Esophagus muscularis mucosa (tissue), 4 donors: ENCODE measurements around the gene MAPKAP1. TPM values are rescaled to one million over a fixed set of nuclear protein-coding genes. Genes with fewer than 3 reads are reported as not detected.
A peak's percentile ranks its signal among the peaks of the same experiment; 100 is the strongest.

ENCODE experiments used
- DNase-seq: peaks from one replicate; pipeline ENCODE4 v3.0.0-alpha.2; 2017; ENCODE audit errors: extremely low spot score
- H3K27ac ChIP-seq, 4 donors: fragments of 200-600 bp; sonication (generic); replicated peaks in 1 of 4; 1 replicate in 3 of 4; 2 replicates in 1 of 4; pipeline ENCODE4 v1.5.1; 2016 to 2019; ENCODE audit warnings: mild to moderate bottlenecking in 1 of 4
- H3K27me3 ChIP-seq, 4 donors: fragments of 200-600 bp; sonication (generic); one replicate each; pipeline versions ENCODE4 v1.5.1 to v1.6.0; 2016 to 2019
- H3K36me3 ChIP-seq, 4 donors: fragments of 200-600 bp; sonication (generic); one replicate each; pipeline ENCODE4 v1.5.1; 2016 to 2019
- H3K4me1 ChIP-seq, 4 donors: fragments of 200-600 bp; sonication (generic); one replicate each; pipeline ENCODE4 v1.5.1; 2016 to 2019
- H3K4me3 ChIP-seq, 4 donors: fragments of 200-600 bp; sonication (generic); 1 replicate in 2 of 4; 2 replicates in 2 of 4; pipeline ENCODE4 v1.5.1; 2016 to 2019; ENCODE audit warnings: mild to moderate bottlenecking in 4 of 4, moderate library complexity in 1 of 4
- H3K9me3 ChIP-seq, 4 donors: fragments of 200-600 bp; sonication (generic); 1 replicate in 3 of 4; 2 replicates in 1 of 4; pipeline ENCODE4 v1.5.1; 2016 to 2019
- CTCF ChIP-seq, 3 experiments: fragments of 200-600 bp in 2 of 3; fragments of 450-650 bp in 1 of 3; sonication (generic) in 2 of 3; IDR thresholded peaks; one replicate each; pipeline ENCODE4 v1.5.1; 2017 to 2019; ENCODE audit warnings: antibody characterized with exemption in 3 of 3, mild to moderate bottlenecking in 2 of 3, moderate library complexity in 1 of 3
- EP300 ChIP-seq: sonication (generic); formaldehyde crosslinking; IDR thresholded peaks from one replicate; pipeline ENCODE4 v1.6.1; 2017; ENCODE audit warnings: antibody characterized with exemption
- POLR2A ChIP-seq: fragments of 450-650 bp; IDR thresholded peaks from one replicate; pipeline ENCODE4 v1.6.1; 2017; ENCODE audit warnings: antibody characterized with exemption, moderate library complexity, mild to moderate bottlenecking, low read depth
- POLR2AphosphoS5 ChIP-seq, 2 donors: sonication (generic); formaldehyde crosslinking; IDR thresholded peaks; one replicate each; pipeline ENCODE4 v1.6.1; 2017; ENCODE audit warnings: antibody characterized with exemption in 2 of 2
- WGBS: methylation state at CpG from one replicate; pipeline ENCODE4 v1.1.5; 2018; 5-methylcytosine and 5-hydroxymethylcytosine counted together
- intact Hi-C: fragments of 100-400 bp; cut with DNase I; formaldehyde crosslinking; loops from one replicate; pipeline ENCODE4 v1.15.1; 2023
- total RNA-seq, 4 donors: library from RNA; depleted of rRNA; stranded (reverse); fragments of >200 nt; gene quantifications; one replicate each; pipeline versions ENCODE4 v1.1.0 to v1.2.1, GENCODE V29; 2016

MAPKAP1 gene
- total RNA-seq, 4 donors from 2014 or later, result 84.3 to 103 (median 93.4) TPM

GRCh38 chr9:125544484-125544883 is 162.5 kb downstream of the MAPKAP1 start:
- no peak overlapping the region for H3K4me3 ChIP-seq
- H3K4me1 ChIP-seq, result peaks cover 43 to 77% (median 65%) of the 10 kb centered on the region in 4 donors
- peak; percentile 87 for DNase-seq
- TF ChIP-seq POLR2AphosphoS5 (IDR thresholded peaks at IDR 0.05) (no peak), CTCF (IDR thresholded peaks at IDR 0.05) (no peak), POLR2A (no peak), EP300 (no peak)
- no peaks in the 10 kb centered on the region for H3K9me3 ChIP-seq
- H3K27ac ChIP-seq, result peak overlapping the region; percentile 73 to 84 (median 76)
- peaks cover 0 to 3% (median 0%) of the 10 kb centered on the region in 4 donors for H3K36me3 ChIP-seq
- H3K27me3 ChIP-seq, result no peaks in the 10 kb centered on the region
- intact Hi-C loops, result no loop called here
- WGBS, result 71% methylated on average over 4 of the region's 4 CpGs

DNA sequence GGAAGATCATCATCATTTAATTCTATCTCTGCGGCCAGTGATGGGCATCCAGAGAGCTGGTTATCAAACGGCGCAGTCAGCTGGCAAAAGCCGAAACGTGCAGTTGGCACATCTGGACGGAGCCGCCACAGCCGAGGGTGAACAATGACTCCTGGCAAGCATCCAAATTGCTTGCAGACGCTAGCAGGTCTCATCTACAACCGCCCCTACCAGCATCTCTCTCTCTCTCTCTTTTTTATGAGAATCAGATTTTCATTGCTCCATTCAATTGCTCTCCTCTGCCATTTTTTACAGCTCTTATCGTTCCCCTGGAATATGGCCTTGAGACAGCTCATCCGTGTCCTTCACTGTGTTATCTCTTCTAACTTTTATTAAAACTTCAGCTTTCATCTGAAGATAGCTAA is 165.2 kb downstream of the MAPKAP1 start:
- no peaks in the 10 kb centered on the region for H3K9me3 ChIP-seq
- no peaks in the 10 kb centered on the region for H3K27me3 ChIP-seq
- H3K4me3 ChIP-seq, result no peak overlapping the region
- peaks cover 41 to 70% (median 58%) of the 10 kb centered on the region in 4 donors for H3K4me1 ChIP-seq
- intact Hi-C loops, result no loop called here
- WGBS, result 74% methylated on average over 12 of the region's 12 CpGs
- TF ChIP-seq CTCF (IDR thresholded peaks at IDR 0.05) (no peak), POLR2A (no peak), EP300 (no peak), POLR2AphosphoS5 (IDR thresholded peaks at IDR 0.05) (no peak)
- peaks cover 0 to 3% (median 0%) of the 10 kb centered on the region in 4 donors for H3K36me3 ChIP-seq
- no peak overlapping the region for H3K27ac ChIP-seq
- no peak for DNase-seq

DNA sequence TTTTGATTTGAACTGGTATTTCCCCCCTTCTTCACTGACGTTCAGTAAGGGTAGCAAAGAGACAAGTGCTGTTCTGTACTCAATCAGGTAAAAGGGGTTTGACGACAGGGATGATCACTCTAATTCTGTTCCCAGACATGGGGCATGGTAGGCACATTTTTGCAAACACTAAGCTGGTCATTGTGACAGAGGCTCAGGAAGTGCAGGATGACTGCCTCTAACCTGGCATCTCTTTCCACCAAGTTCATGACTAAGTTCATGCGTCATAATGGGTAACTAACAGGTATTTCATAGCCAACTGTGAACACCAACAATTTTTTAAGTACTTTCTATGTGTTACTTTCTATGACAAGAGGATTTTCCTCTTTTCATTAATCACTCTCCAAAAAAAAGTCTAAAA is 166.5 kb downstream of the MAPKAP1 start:
- intact Hi-C loops, result no loop called here
- no peaks in the 10 kb centered on the region for H3K27me3 ChIP-seq
- H3K4me1 ChIP-seq, result peaks cover 34 to 60% (median 50%) of the 10 kb centered on the region in 4 donors
- H3K4me3 ChIP-seq, result no peak overlapping the region
- 86% methylated on average over 3 of the region's 3 CpGs for WGBS
- no peak overlapping the region for H3K27ac ChIP-seq
- peaks cover 0 to 3% (median 0%) of the 10 kb centered on the region in 4 donors for H3K36me3 ChIP-seq
- TF ChIP-seq CTCF (IDR thresholded peaks at IDR 0.05) (no peak), EP300 (no peak), POLR2AphosphoS5 (IDR thresholded peaks at IDR 0.05) (no peak), POLR2A (no peak)
- DNase-seq, result no peak
- H3K9me3 ChIP-seq, result no peaks in the 10 kb centered on the region

DNA sequence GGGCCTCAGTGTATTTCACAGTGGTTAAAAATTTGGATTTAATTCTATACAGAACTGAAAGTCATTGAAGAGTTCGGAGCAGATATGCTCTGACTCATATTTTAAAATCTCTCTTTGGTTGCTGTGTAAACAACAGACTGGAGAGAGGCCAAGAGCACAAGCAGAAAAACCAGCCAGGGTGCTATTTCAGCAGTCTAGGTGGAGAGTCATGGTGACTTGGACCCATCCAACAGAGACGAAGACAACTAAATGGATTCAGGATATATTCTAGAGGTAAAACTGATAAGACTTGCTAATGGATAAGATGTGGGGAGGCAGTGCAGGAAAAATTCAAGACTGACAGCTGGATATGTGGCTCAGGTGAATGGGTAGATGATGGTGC is 168.9 kb downstream of the MAPKAP1 start:
- peak; percentile 34 for DNase-seq
- Histone ChIP-seq H3K27me3 (no peaks in the 10 kb centered on the region), H3K4me1 (peaks cover 26 to 39% (median 30%) of the 10 kb centered on the region in 4 donors), H3K4me3 (no peak overlapping the region), H3K9me3 (no peaks in the 10 kb centered on the region), H3K36me3 (peaks cover 0 to 3% (median 0%) of the 10 kb centered on the region in 4 donors), H3K27ac (no peak overlapping the region)
- TF ChIP-seq POLR2A (no peak), EP300 (no peak), CTCF (IDR thresholded peaks at IDR 0.05) (no peak), POLR2AphosphoS5 (IDR thresholded peaks at IDR 0.05) (no peak)
- 28% methylated on average over 2 of the region's 2 CpGs for WGBS
- intact Hi-C loops, result no loop called here

DNA sequence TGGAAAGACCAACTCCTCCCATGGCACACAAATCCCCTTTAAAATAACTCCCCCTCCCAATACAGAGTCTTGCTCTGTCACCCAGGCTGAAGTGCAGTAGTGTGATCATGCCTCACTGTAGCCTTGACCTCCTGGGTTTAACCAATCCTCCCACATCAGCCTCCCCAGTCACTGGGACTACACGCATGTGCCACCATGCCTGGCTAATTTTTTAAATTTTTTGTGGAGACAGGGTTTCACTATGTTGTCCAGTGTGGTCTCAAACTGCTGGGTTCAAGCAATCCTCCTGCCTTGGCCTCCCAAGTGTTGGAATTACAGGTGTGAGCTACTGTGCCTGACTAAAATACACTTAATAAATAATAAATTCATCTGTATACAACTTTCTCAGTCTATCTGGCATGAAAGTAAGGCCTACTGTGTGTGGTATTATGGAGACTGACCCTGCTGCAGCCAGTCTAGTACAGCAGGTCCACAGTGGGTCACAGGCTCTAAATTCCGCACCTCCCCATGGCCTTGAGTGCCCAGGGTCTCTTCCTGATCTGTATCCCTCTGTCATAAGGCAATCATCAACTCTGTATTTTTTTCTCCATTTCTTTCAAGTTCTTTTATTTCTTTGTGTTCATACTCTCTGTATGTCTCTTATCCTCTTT is 169.4 kb downstream of the MAPKAP1 start:
- 95% methylated on average over 2 of the region's 2 CpGs for WGBS
- Histone ChIP-seq H3K36me3 (peaks cover 0 to 3% (median 0%) of the 10 kb centered on the region in 4 donors), H3K4me1 (peaks cover 27 to 40% (median 34%) of the 10 kb centered on the region in 4 donors), H3K9me3 (no peaks in the 10 kb centered on the region), H3K27ac (no peak overlapping the region), H3K27me3 (no peaks in the 10 kb centered on the region), H3K4me3 (no peak overlapping the region)
- intact Hi-C loops, result no loop called here
- TF ChIP-seq EP300 (no peak), CTCF (IDR thresholded peaks at IDR 0.05) (no peak), POLR2A (no peak), POLR2AphosphoS5 (IDR thresholded peaks at IDR 0.05) (no peak)
- DNase-seq, result peak; percentile 42
